ENCODE data around the gene INO80. TPM values are rescaled to one million over a fixed set of nuclear protein-coding genes. Genes with fewer than 3 reads are reported as not detected.

INO80 gene
- total RNA-seq, 4 donors from 2014 or later: 17.5 to 111 (median 40.1) TPM

- Histone ChIP-seq H3K27me3 (no peaks in the 10 kb centered on the region), H3K4me3 (no peak overlapping the region), H3K27ac (no peak overlapping the region), H3K36me3 (peaks cover 0 to 96% (median 4%) of the 10 kb centered on the region in 3 donors), H3K4me1 (no peaks in the 10 kb centered on the region), H3K9me3 (no peaks in the 10 kb centered on the region)
- TF ChIP-seq POLR2A (IDR thresholded peaks at IDR 0.05): no peak
- no peak for TF ChIP-seq CTCF (IDR thresholded peaks at IDR 0.05)
- DNase-seq: no peak
These were observed 131.7 kb downstream of the INO80 start for GRCh38 chr15:40984406-40984805.

- DNase-seq: no peak
- no peaks in the 10 kb centered on the region for H3K4me1 ChIP-seq
- TF ChIP-seq CTCF (IDR thresholded peaks at IDR 0.05) (no peak), POLR2A (IDR thresholded peaks at IDR 0.05) (no peak)
- H3K36me3 ChIP-seq: peaks cover 0 to 99% (median 4%) of the 10 kb centered on the region in 3 donors
- no peaks in the 10 kb centered on the region for H3K9me3 ChIP-seq
- H3K4me3 ChIP-seq: no peak overlapping the region
- H3K27me3 ChIP-seq: no peaks in the 10 kb centered on the region
- H3K27ac ChIP-seq: no peak overlapping the region
These were observed 133.2 kb downstream of the INO80 start for GRCh38 chr15:40982855-40983254.

GRCh38 chr15:40981186-40981585, 134.9 kb downstream of the INO80 start:
- H3K4me3 ChIP-seq: no peak overlapping the region
- no peak for DNase-seq
- no peaks in the 10 kb centered on the region for H3K9me3 ChIP-seq
- no peaks in the 10 kb centered on the region for H3K27me3 ChIP-seq
- peaks cover 0 to 98% (median 0%) of the 10 kb centered on the region in 3 donors for H3K36me3 ChIP-seq
- H3K4me1 ChIP-seq: no peaks in the 10 kb centered on the region
- no peak overlapping the region for H3K27ac ChIP-seq
- no peak for TF ChIP-seq CTCF (IDR thresholded peaks at IDR 0.05)
- TF ChIP-seq POLR2A (IDR thresholded peaks at IDR 0.05): no peak

- H3K27me3 ChIP-seq: no peaks in the 10 kb centered on the region
- H3K4me3 ChIP-seq: no peak overlapping the region
- peaks cover 0 to 79% (median 0%) of the 10 kb centered on the region in 3 donors for H3K36me3 ChIP-seq
- TF ChIP-seq POLR2A (IDR thresholded peaks at IDR 0.05) (no peak), CTCF (IDR thresholded peaks at IDR 0.05) (no peak)
- no peak for DNase-seq
- no peak overlapping the region for H3K27ac ChIP-seq
- H3K9me3 ChIP-seq: no peaks in the 10 kb centered on the region
- H3K4me1 ChIP-seq: no peaks in the 10 kb centered on the region
These were observed 137.5 kb downstream of the INO80 start for GRCh38 chr15:40978562-40978961.

GRCh38 chr15:40978141-40978540, 137.9 kb downstream of the INO80 start:
- Histone ChIP-seq H3K36me3 (peaks cover 0 to 74% (median 0%) of the 10 kb centered on the region in 3 donors), H3K27ac (no peak overlapping the region), H3K4me3 (no peak overlapping the region), H3K4me1 (no peaks in the 10 kb centered on the region), H3K27me3 (no peaks in the 10 kb centered on the region), H3K9me3 (no peaks in the 10 kb centered on the region)
- no peak for DNase-seq
- TF ChIP-seq CTCF (IDR thresholded peaks at IDR 0.05) (no peak), POLR2A (IDR thresholded peaks at IDR 0.05) (no peak)

- no peak for TF ChIP-seq POLR2A (IDR thresholded peaks at IDR 0.05)
- TF ChIP-seq CTCF (IDR thresholded peaks at IDR 0.05): no peak
- H3K27me3 ChIP-seq: no peaks in the 10 kb centered on the region
- H3K36me3 ChIP-seq: peaks cover 0 to 61% (median 0%) of the 10 kb centered on the region in 3 donors
- no peak for DNase-seq
- H3K9me3 ChIP-seq: no peaks in the 10 kb centered on the region
- no peak overlapping the region for H3K4me3 ChIP-seq
- no peaks in the 10 kb centered on the region for H3K4me1 ChIP-seq
- no peak overlapping the region for H3K27ac ChIP-seq
These were observed 139.3 kb downstream of the INO80 start for GRCh38 chr15:40976819-40977218.
